GM12864 (cell line): ENCODE measurements around the gene MLXIP.

Source experiments
- DNase-seq: peaks from one replicate; pipeline ENCODE4 v3.0.0-alpha.2; 2011; ENCODE audit warnings: low read depth
- H3K4me3 ChIP-seq: 2 replicates; pipeline ENCODE4 v1.5.1; 2011; ENCODE audit warnings: mild to moderate bottlenecking, low read depth, low read length, control low read depth
- CTCF ChIP-seq: IDR thresholded peaks from 2 replicates; pipeline ENCODE4 v1.5.1; 2011; ENCODE audit warnings: low read depth, mild to moderate bottlenecking, moderate library complexity, low read length, control low read depth, inconsistent platforms; ENCODE audit errors: missing control alignments

Gene MLXIP

GRCh38 chr12:122093098-122093883 is 14.7 kb downstream of the MLXIP start:
- H3K4me3 ChIP-seq: no peak overlapping the region
- DNase-seq: no peak

GRCh38 chr12:122094137-122094734 is 15.7 kb downstream of the MLXIP start:
- TF ChIP-seq CTCF: no peak
- DNase-seq: no peak
- no peak overlapping the region for H3K4me3 ChIP-seq

More at GRCh38 chr12:122093098-122093883, 14.7 kb downstream of the MLXIP start:
- no peak for TF ChIP-seq CTCF

- TF ChIP-seq CTCF: no peak
- DNase-seq: no peak
- H3K4me3 ChIP-seq: no peak overlapping the region
These were observed 16.4 kb downstream of the MLXIP start for GRCh38 chr12:122094735-122095631.

GRCh38 chr12:122096014-122096413 is 17.5 kb downstream of the MLXIP start:
- TF ChIP-seq CTCF: no peak
- no peak for DNase-seq
- no peak overlapping the region for H3K4me3 ChIP-seq

GRCh38 chr12:122096591-122097149 is 18.1 kb downstream of the MLXIP start:
- H3K4me3 ChIP-seq: no peak overlapping the region
- no peak for TF ChIP-seq CTCF
- DNase-seq: no peak

- no peak for DNase-seq
- H3K4me3 ChIP-seq: no peak overlapping the region
- no peak for TF ChIP-seq CTCF
These were observed 19.0 kb downstream of the MLXIP start for GRCh38 chr12:122097584-122097926.
